LNCaP clone FGC (cell line): ENCODE data around the gene EMID1.

Experiments
- DNase-seq: peaks from one replicate; pipeline ENCODE4 v3.0.0-alpha.2; 2011; ENCODE audit warnings: low read depth
- H3K4me3 ChIP-seq: 2 replicates; pipeline ENCODE4 v1.5.1; 2011; ENCODE audit warnings: mild to moderate bottlenecking, low read depth, low read length, control low read depth
- TF ChIP-seq, protein P1 (sequence below): IDR thresholded peaks from 2 replicates; pipeline ENCODE4 v1.5.1; 2012; ENCODE audit warnings: mild to moderate bottlenecking; ENCODE audit not compliant: control insufficient read depth, insufficient read depth; ENCODE audit errors: extremely low read depth

EMID1 gene

DNA sequence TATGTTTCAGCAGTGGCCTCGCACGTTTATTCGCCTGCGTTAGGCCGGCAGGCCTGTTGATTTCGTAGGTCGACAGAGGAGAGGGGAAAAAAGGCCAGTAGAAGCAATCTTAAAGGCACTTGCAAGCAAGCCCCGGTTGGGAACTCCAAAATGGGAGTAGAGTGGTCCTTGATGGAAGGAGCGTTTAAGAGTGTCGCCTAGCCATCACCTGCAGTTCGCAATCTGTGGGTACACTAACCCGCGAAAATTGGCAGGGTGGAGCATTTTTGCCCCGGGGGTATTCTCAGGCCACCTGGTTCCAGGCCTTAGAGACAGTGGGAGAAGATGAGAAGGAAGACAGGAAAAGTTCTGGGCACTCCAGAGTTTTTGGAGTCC, 63.5 kb downstream of the EMID1 start:
- DNase-seq, result no peak
- TF ChIP-seq, protein P1, sequence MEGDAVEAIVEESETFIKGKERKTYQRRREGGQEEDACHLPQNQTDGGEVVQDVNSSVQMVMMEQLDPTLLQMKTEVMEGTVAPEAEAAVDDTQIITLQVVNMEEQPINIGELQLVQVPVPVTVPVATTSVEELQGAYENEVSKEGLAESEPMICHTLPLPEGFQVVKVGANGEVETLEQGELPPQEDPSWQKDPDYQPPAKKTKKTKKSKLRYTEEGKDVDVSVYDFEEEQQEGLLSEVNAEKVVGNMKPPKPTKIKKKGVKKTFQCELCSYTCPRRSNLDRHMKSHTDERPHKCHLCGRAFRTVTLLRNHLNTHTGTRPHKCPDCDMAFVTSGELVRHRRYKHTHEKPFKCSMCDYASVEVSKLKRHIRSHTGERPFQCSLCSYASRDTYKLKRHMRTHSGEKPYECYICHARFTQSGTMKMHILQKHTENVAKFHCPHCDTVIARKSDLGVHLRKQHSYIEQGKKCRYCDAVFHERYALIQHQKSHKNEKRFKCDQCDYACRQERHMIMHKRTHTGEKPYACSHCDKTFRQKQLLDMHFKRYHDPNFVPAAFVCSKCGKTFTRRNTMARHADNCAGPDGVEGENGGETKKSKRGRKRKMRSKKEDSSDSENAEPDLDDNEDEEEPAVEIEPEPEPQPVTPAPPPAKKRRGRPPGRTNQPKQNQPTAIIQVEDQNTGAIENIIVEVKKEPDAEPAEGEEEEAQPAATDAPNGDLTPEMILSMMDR, result no peak
- peak overlapping the region; percentile 68 for H3K4me3 ChIP-seq

GRCh38 chr22:29269731-29270474, 64.2 kb downstream of the EMID1 start:
- no peak for DNase-seq
- peak overlapping the region; percentile 68 for H3K4me3 ChIP-seq
- TF ChIP-seq, protein P1, result no peak

DNA sequence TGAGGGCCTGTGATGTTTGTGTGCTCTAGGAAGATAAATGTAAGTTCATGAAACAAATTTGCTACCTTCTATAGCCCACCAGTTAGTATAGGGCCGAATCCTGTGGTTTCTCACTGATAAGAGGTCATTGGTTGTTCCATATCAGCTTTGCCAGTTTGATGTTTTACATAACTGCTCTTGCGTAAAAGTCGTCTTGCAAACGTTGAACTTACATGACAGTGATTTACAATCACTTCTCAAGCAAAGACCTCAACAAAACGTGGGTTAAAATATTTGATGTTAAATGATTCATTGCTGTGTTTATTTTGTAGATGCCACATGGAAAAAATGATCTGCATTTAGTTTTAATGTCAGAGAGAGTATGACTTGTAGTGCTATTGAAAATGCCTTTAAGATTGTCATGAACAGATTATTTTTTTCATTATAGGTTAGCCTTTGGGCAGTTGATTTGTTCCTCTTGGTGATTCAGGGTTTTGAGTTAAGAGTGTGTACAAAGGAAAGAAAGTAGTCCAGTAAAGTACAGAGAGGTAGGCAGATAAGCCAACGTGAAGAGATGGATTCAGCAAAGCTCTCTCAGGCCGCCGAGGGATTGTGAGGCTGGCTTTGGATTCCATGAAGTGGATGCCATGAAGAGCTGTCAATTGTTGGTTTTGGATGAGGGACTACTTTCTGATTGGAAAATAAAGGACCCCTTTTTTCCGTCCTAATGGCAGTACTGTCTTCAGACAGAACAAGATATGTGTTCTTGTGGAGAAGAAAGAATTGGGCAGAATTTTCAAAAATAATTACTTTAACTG, 65.0 kb downstream of the EMID1 start:
- TF ChIP-seq, protein P1, result no peak
- peak overlapping the region; percentile 68 for H3K4me3 ChIP-seq
- no peak for DNase-seq

GRCh38 chr22:29272624-29273023, 66.9 kb downstream of the EMID1 start:
- DNase-seq, result no peak
- no peak overlapping the region for H3K4me3 ChIP-seq
- TF ChIP-seq, protein P1, result no peak

GRCh38 chr22:29275167-29275566, 69.5 kb downstream of the EMID1 start:
- no peak for DNase-seq
- TF ChIP-seq, protein P1, result no peak
- H3K4me3 ChIP-seq, result no peak overlapping the region

DNA sequence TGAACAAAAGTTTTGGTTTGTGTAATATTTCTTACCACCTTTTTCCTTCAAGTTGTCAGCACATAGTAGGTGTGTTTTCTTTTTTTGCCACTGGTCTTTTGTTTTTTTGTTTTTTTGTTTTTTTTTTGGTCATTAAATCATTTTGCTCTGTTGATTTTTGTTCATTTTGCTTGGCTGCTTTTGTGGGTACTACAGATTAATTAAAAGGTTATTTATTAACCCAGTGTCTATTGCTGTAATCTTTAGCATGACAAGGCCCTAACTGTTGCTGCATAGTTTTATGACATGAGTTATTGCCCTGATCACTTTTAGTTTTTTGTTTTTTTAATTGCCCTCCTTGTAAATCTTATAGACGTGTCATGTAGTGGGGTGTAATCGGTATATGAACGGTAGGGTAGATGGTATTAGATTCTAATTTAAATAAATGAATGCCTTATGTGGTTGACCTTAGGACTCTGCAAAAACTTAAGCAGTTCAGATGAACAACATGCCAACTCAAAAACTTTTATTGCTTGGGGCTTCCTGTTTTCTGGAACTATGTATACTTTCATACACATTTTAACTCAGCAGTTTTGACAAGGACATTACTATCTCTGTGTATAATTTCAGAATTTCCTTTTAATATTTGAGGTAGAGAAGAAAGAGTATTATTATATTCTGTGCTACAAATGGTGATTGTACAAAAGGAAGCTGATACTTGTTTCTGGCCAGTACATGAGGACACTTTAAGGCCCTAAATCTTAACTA, 70.3 kb downstream of the EMID1 start:
- H3K4me3 ChIP-seq, result no peak overlapping the region
- no peak for DNase-seq
- TF ChIP-seq, protein P1, result no peak
